Ovary (tissue), 3 donors: Measurements from ENCODE around the gene JADE1.

ENCODE experiments used
- POLR2A ChIP-seq: fragments of 450-650 bp; IDR thresholded peaks from one replicate; pipeline ENCODE4 v1.6.1; 2017; ENCODE audit warnings: antibody characterized with exemption, mild to moderate bottlenecking, moderate library complexity
- TF ChIP-seq, protein P1 (sequence below), 3 donors: fragments of 450-650 bp in 2 of 3; fragments of 200-600 bp in 1 of 3; IDR thresholded peaks; one replicate each; pipeline versions ENCODE4 v1.5.1 to v1.8.0; 2016 to 2022; ENCODE audit warnings: antibody characterized with exemption in 3 of 3, mild to moderate bottlenecking in 1 of 3
- donor health status: DM: no; HTN: no; CAD: no.

- TF ChIP-seq, protein P1, sequence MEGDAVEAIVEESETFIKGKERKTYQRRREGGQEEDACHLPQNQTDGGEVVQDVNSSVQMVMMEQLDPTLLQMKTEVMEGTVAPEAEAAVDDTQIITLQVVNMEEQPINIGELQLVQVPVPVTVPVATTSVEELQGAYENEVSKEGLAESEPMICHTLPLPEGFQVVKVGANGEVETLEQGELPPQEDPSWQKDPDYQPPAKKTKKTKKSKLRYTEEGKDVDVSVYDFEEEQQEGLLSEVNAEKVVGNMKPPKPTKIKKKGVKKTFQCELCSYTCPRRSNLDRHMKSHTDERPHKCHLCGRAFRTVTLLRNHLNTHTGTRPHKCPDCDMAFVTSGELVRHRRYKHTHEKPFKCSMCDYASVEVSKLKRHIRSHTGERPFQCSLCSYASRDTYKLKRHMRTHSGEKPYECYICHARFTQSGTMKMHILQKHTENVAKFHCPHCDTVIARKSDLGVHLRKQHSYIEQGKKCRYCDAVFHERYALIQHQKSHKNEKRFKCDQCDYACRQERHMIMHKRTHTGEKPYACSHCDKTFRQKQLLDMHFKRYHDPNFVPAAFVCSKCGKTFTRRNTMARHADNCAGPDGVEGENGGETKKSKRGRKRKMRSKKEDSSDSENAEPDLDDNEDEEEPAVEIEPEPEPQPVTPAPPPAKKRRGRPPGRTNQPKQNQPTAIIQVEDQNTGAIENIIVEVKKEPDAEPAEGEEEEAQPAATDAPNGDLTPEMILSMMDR (IDR thresholded peaks at IDR 0.05), result no peak
- no peak for TF ChIP-seq POLR2A
Measured at GRCh38 chr4:128917781-128918180, 108.3 kb downstream of the JADE1 start.
